Liver (tissue), 3 donors: Measurements from ENCODE around the gene MECR.

Experiments used
- CTCF ChIP-seq: fragments of 150-350 bp; IDR thresholded peaks from 2 replicates; pipeline ENCODE4 v1.5.1; 2017; ENCODE audit warnings: improper control_type of control experiment, low read depth, low read length; ENCODE audit not compliant: missing input control
- GABPA ChIP-seq, 2 donors: IDR thresholded peaks in 1 of 2; conservative IDR thresholded peaks in 1 of 2; 2 replicates each; pipeline ENCODE4 v1.6.1; 2016; ENCODE audit warnings: antibody characterized with exemption in 2 of 2, mild to moderate bottlenecking in 1 of 2, moderate library complexity in 1 of 2
- REST ChIP-seq: IDR thresholded peaks from 2 replicates; pipeline ENCODE4 v1.6.1; 2016; ENCODE audit warnings: antibody characterized with exemption, mild to moderate bottlenecking
- SP1 ChIP-seq: IDR thresholded peaks from 2 replicates; pipeline ENCODE4 v1.6.1; 2018; ENCODE audit warnings: antibody characterized with exemption, mild to moderate bottlenecking
- TAF1 ChIP-seq: conservative IDR thresholded peaks from 2 replicates; pipeline ENCODE4 v1.6.1; 2016; ENCODE audit warnings: antibody characterized with exemption, mild to moderate bottlenecking
- YY1 ChIP-seq: IDR thresholded peaks from 2 replicates; pipeline ENCODE4 v1.6.1; 2016; ENCODE audit warnings: antibody characterized with exemption, mild to moderate bottlenecking
- TF ChIP-seq, protein P1 (sequence below): IDR thresholded peaks from 2 replicates; pipeline ENCODE4 v1.6.1; 2016; ENCODE audit warnings: antibody characterized with exemption
- donor health status: healthy.
- donor health status: healthy.

- TF ChIP-seq SP1, result no peak
- no peak for TF ChIP-seq CTCF
- no peak for TF ChIP-seq TAF1
- TF ChIP-seq, protein P1, sequence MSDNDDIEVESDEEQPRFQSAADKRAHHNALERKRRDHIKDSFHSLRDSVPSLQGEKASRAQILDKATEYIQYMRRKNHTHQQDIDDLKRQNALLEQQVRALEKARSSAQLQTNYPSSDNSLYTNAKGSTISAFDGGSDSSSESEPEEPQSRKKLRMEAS, result no peak
- no peak for TF ChIP-seq GABPA (IDR thresholded peaks at IDR 0.05 in 1 of 2, conservative IDR thresholded peaks at IDR 0.05 in 1 of 2)
- no peak for TF ChIP-seq YY1
- TF ChIP-seq REST, result no peak
Measured at GRCh38 chr1:29213055-29213454, 17.7 kb downstream of the MECR start.
